ENCODE measurements around the gene UNC13B. TPM values are rescaled to one million over a fixed set of nuclear protein-coding genes. Genes with fewer than 3 reads are reported as not detected.

The UNC13B gene
- total and polyA plus RNA-seq, 2 experiments from 2014 or later = 8.7 to 52.1 TPM

- Histone ChIP-seq H3K4me1 (ENCODE audit: insufficient read depth) (no peaks in the 10 kb centered on the region), H3K9me2 (ENCODE audit: insufficient read depth) (no peaks in the 10 kb centered on the region), H3K79me2 (replicated peaks; ENCODE audit: insufficient read depth) (no peaks in the 10 kb centered on the region), H3K36me3 (ENCODE audit: insufficient read depth) (no peaks in the 10 kb centered on the region), H2AFZ (no peak overlapping the region), H3K27me3 (ENCODE audit: insufficient read depth) (no peaks in the 10 kb centered on the region), H4K20me1 (replicated peaks; ENCODE audit: insufficient read depth) (no peaks in the 10 kb centered on the region), H3K27ac (ENCODE audit: low read depth) (no peak overlapping the region), H3K4me3 (no peak overlapping the region), H3F3A (replicated peaks; ENCODE audit: low read depth) (no peaks in the 10 kb centered on the region), H3K4me2 (no peak overlapping the region)
- Mint-ChIP-seq H3K4me3 (no peak overlapping the region), H3K4me1 (no peaks in the 10 kb centered on the region), H3K27ac (no peak overlapping the region), H3K27me3 (ENCODE audit: insufficient read depth, low read depth, poor library complexity) (peaks cover 7% of the 10 kb centered on the region), H3K36me3 (ENCODE audit: low read depth) (no peaks in the 10 kb centered on the region), H3K9me3 (no peaks in the 10 kb centered on the region)
- TF ChIP-seq, protein P1, sequence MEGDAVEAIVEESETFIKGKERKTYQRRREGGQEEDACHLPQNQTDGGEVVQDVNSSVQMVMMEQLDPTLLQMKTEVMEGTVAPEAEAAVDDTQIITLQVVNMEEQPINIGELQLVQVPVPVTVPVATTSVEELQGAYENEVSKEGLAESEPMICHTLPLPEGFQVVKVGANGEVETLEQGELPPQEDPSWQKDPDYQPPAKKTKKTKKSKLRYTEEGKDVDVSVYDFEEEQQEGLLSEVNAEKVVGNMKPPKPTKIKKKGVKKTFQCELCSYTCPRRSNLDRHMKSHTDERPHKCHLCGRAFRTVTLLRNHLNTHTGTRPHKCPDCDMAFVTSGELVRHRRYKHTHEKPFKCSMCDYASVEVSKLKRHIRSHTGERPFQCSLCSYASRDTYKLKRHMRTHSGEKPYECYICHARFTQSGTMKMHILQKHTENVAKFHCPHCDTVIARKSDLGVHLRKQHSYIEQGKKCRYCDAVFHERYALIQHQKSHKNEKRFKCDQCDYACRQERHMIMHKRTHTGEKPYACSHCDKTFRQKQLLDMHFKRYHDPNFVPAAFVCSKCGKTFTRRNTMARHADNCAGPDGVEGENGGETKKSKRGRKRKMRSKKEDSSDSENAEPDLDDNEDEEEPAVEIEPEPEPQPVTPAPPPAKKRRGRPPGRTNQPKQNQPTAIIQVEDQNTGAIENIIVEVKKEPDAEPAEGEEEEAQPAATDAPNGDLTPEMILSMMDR (conservative IDR thresholded peaks at IDR 0.05; ENCODE audit: low read depth in 2 of 2) = no peak
- no peak for TF ChIP-seq NANOG (IDR thresholded peaks at IDR 0.05; ENCODE audit: borderline replicate concordance)
- no peak for TF ChIP-seq POLR2AphosphoS5 (IDR thresholded peaks at IDR 0.05; ENCODE audit: low read depth)
- no peak for TF ChIP-seq CREB1 (CRISPR knock-in tag; IDR thresholded peaks at IDR 0.05; ENCODE audit: low read depth)
- TF ChIP-seq ZNF114 (CRISPR knock-in tag; IDR thresholded peaks at IDR 0.05) = no peak
- no peak for TF ChIP-seq EZH2phosphoT487 (IDR thresholded peaks at IDR 0.05; ENCODE audit: unreplicated experiment)
- no peak for TF ChIP-seq EZH2 (IDR thresholded peaks at IDR 0.05; ENCODE audit: low read depth, unreplicated experiment)
- no peak for TF ChIP-seq STAT1 (IDR thresholded peaks at IDR 0.05; ENCODE audit: unreplicated experiment)
- TF ChIP-seq, protein P2, sequence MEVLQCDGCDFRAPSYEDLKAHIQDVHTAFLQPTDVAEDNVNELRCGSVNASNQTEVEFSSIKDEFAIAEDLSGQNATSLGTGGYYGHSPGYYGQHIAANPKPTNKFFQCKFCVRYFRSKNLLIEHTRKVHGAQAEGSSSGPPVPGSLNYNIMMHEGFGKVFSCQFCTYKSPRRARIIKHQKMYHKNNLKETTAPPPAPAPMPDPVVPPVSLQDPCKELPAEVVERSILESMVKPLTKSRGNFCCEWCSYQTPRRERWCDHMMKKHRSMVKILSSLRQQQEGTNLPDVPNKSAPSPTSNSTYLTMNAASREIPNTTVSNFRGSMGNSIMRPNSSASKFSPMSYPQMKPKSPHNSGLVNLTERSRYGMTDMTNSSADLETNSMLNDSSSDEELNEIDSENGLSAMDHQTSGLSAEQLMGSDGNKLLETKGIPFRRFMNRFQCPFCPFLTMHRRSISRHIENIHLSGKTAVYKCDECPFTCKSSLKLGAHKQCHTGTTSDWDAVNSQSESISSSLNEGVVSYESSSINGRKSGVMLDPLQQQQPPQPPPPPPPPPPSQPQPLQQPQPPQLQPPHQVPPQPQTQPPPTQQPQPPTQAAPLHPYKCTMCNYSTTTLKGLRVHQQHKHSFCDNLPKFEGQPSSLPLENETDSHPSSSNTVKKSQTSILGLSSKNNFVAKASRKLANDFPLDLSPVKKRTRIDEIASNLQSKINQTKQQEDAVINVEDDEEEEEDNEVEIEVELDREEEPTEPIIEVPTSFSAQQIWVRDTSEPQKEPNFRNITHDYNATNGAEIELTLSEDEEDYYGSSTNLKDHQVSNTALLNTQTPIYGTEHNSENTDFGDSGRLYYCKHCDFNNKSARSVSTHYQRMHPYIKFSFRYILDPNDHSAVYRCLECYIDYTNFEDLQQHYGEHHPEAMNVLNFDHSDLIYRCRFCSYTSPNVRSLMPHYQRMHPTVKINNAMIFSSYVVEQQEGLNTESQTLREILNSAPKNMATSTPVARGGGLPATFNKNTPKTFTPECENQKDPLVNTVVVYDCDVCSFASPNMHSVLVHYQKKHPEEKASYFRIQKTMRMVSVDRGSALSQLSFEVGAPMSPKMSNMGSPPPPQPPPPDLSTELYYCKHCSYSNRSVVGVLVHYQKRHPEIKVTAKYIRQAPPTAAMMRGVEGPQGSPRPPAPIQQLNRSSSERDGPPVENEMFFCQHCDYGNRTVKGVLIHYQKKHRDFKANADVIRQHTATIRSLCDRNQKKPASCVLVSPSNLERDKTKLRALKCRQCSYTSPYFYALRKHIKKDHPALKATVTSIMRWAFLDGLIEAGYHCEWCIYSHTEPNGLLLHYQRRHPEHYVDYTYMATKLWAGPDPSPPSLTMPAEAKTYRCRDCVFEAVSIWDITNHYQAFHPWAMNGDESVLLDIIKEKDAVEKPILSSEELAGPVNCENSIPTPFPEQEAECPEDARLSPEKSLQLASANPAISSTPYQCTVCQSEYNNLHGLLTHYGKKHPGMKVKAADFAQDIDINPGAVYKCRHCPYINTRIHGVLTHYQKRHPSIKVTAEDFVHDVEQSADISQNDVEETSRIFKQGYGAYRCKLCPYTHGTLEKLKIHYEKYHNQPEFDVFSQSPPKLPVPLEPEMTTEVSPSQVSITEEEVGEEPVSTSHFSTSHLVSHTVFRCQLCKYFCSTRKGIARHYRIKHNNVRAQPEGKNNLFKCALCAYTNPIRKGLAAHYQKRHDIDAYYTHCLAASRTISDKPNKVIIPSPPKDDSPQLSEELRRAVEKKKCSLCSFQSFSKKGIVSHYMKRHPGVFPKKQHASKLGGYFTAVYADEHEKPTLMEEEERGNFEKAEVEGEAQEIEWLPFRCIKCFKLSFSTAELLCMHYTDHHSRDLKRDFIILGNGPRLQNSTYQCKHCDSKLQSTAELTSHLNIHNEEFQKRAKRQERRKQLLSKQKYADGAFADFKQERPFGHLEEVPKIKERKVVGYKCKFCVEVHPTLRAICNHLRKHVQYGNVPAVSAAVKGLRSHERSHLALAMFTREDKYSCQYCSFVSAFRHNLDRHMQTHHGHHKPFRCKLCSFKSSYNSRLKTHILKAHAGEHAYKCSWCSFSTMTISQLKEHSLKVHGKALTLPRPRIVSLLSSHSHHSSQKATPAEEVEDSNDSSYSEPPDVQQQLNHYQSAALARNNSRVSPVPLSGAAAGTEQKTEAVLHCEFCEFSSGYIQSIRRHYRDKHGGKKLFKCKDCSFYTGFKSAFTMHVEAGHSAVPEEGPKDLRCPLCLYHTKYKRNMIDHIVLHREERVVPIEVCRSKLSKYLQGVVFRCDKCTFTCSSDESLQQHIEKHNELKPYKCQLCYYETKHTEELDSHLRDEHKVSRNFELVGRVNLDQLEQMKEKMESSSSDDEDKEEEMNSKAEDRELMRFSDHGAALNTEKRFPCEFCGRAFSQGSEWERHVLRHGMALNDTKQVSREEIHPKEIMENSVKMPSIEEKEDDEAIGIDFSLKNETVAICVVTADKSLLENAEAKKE (CRISPR knock-in tag; IDR thresholded peaks at IDR 0.05) = no peak
- TF ChIP-seq, protein P3, sequence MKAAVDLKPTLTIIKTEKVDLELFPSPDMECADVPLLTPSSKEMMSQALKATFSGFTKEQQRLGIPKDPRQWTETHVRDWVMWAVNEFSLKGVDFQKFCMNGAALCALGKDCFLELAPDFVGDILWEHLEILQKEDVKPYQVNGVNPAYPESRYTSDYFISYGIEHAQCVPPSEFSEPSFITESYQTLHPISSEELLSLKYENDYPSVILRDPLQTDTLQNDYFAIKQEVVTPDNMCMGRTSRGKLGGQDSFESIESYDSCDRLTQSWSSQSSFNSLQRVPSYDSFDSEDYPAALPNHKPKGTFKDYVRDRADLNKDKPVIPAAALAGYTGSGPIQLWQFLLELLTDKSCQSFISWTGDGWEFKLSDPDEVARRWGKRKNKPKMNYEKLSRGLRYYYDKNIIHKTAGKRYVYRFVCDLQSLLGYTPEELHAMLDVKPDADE (IDR thresholded peaks at IDR 0.05) = no peak
- TF ChIP-seq ZNF331 (CRISPR knock-in tag; IDR thresholded peaks at IDR 0.05; ENCODE audit: low read depth) = no peak
- ATAC-seq = no peak
- DNase-seq (ENCODE audit: low spot score) = no peak
Observed at GRCh38 chr9:35355939-35356338, 194.1 kb downstream of the UNC13B start.
